PFSK-1 (cell line): ENCODE data around the gene SPC25.

Experiments used
- FOXP2 ChIP-seq: optimal IDR thresholded peaks from 2 replicates; pipeline ENCODE3; 2011; ENCODE audit warnings: borderline replicate concordance, control low read depth, inconsistent platforms; ENCODE audit not compliant: insufficient read depth; ENCODE audit errors: extremely low read length, extremely low read depth
- POLR2AphosphoS5 ChIP-seq: IDR thresholded peaks from 2 replicates; pipeline ENCODE4 v1.6.1; 2012; ENCODE audit warnings: low read depth, mild to moderate bottlenecking, control low read depth, low read length, moderate library complexity
- SIN3A ChIP-seq: IDR thresholded peaks from 2 replicates; pipeline ENCODE4 v1.6.1; 2012; ENCODE audit warnings: mild to moderate bottlenecking, low read length, moderate library complexity, borderline replicate concordance; ENCODE audit not compliant: insufficient read depth
- TAF1 ChIP-seq: IDR thresholded peaks from 2 replicates; pipeline ENCODE4 v1.6.1; 2012; ENCODE audit warnings: low read length, control low read depth, borderline replicate concordance; ENCODE audit not compliant: insufficient read depth
- TF ChIP-seq, protein P1 (sequence below), 2 experiments: IDR thresholded peaks; 2 replicates each; pipeline versions ENCODE4 v1.6.1 to v1.8.0; 2011 to 2012; ENCODE audit warnings: low read depth in 2 of 2, low read length in 2 of 2, control low read depth in 1 of 2, inconsistent platforms in 1 of 2, mild to moderate bottlenecking in 1 of 2, moderate library complexity in 1 of 2; ENCODE audit not compliant: insufficient read depth in 1 of 2

Gene SPC25

DNA sequence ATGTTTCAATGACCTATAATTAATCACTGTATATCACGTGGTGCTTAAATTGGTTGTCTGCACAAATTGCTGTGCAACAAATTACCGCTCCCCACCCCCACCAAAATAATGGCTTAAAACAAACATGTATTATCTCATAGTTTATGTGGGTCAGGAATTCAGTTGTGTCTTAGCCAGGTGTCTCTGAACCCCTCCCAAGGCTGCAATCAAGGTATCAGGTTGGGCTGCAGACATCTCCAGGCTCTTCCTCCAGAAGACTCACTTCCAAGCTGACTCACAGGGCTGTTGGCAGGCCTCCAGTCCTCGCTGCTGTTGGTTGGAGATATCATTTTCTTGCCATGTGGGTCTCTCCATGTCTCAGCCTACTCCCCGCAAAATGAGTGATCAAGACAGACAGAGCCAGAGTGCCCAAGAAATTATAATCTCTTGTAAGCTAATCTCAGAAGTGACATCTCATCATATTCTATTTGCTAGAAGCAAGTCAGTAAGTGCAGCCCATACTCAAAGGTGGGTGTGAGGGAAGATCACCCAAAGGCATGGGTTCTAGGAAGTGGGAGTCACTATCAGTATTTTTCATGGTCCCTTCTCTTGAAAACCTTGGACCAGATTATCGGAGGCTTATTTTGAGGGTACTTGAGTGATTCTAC lies 38.4 kb downstream of the SPC25 start:
- TF ChIP-seq SIN3A (no peak), TAF1 (no peak), POLR2AphosphoS5 (no peak), FOXP2 (no peak)
- TF ChIP-seq, protein P1, sequence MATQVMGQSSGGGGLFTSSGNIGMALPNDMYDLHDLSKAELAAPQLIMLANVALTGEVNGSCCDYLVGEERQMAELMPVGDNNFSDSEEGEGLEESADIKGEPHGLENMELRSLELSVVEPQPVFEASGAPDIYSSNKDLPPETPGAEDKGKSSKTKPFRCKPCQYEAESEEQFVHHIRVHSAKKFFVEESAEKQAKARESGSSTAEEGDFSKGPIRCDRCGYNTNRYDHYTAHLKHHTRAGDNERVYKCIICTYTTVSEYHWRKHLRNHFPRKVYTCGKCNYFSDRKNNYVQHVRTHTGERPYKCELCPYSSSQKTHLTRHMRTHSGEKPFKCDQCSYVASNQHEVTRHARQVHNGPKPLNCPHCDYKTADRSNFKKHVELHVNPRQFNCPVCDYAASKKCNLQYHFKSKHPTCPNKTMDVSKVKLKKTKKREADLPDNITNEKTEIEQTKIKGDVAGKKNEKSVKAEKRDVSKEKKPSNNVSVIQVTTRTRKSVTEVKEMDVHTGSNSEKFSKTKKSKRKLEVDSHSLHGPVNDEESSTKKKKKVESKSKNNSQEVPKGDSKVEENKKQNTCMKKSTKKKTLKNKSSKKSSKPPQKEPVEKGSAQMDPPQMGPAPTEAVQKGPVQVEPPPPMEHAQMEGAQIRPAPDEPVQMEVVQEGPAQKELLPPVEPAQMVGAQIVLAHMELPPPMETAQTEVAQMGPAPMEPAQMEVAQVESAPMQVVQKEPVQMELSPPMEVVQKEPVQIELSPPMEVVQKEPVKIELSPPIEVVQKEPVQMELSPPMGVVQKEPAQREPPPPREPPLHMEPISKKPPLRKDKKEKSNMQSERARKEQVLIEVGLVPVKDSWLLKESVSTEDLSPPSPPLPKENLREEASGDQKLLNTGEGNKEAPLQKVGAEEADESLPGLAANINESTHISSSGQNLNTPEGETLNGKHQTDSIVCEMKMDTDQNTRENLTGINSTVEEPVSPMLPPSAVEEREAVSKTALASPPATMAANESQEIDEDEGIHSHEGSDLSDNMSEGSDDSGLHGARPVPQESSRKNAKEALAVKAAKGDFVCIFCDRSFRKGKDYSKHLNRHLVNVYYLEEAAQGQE (IDR thresholded peaks at IDR 0.05; ENCODE audit: insufficient read depth in 1 of 2, low read depth in 2 of 2, low read length in 2 of 2), result no peak

DNA sequence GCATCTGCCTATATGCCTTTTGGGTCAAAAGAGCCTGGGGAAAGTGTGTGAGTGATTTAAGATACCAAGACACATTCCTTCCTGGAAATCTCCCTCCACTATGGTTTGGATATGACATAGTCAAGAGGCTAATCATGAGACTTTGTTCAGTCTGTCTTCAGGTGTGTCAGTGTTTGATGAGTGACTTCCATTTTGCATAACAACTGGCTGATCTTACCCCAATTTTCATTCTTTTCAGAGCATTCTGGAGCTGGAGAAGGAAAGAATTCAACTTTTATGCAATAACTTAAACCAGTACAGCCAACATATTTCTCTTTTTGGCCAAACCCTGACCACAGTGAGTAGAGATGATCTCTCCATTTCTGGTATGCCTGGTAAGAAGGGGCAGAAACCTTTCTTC lies 39.4 kb downstream of the SPC25 start:
- TF ChIP-seq POLR2AphosphoS5 (no peak), SIN3A (no peak), FOXP2 (no peak), TAF1 (no peak)
- TF ChIP-seq, protein P1 (IDR thresholded peaks at IDR 0.05; ENCODE audit: insufficient read depth in 1 of 2, low read depth in 2 of 2, low read length in 2 of 2), result no peak

DNA sequence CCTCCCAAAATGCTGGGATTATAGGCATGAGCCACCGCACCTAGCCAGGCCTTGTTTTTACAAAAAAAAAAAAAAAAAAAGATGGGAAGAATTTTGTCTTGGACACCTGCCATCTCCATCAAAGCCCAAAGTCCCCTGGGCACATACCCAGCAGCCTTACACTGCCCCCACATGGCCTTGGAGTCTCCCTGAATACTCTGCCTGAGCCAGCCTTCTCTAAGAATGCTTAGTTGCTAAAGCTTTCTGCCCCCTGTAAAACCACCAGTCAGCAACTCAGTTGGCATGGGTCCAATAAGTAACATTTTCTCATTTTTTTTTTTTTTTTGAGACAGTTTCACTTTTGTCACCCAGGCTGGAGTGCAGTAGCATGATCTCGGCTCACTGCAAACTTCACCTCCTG lies 40.6 kb downstream of the SPC25 start:
- no peak for TF ChIP-seq SIN3A
- no peak for TF ChIP-seq FOXP2
- TF ChIP-seq TAF1, result no peak
- TF ChIP-seq POLR2AphosphoS5, result no peak
- TF ChIP-seq, protein P1 (IDR thresholded peaks at IDR 0.05; ENCODE audit: insufficient read depth in 1 of 2, low read depth in 2 of 2, low read length in 2 of 2), result no peak

DNA sequence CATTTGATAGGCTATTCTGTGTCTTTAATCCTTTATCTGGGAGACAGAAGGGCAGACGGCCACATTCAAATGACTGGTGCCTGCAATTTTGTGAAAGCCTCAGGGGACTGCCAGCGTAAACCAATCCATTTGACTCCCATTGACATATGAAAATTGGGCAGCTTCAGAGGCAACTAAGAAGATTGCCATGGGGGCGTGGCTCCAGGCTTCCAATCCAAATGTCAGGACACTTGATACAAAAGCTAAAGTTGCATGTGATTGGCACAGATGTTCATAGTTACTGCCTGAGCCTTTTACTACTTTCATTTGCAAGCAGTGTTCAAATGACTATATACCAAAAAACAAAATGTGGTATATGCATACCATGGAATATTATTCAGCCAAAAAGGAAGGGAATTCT lies 42.0 kb downstream of the SPC25 start:
- no peak for TF ChIP-seq POLR2AphosphoS5
- TF ChIP-seq SIN3A, result no peak
- TF ChIP-seq, protein P1 (IDR thresholded peaks at IDR 0.05; ENCODE audit: insufficient read depth in 1 of 2, low read depth in 2 of 2, low read length in 2 of 2), result no peak
- TF ChIP-seq TAF1, result no peak
- TF ChIP-seq FOXP2, result no peak

DNA sequence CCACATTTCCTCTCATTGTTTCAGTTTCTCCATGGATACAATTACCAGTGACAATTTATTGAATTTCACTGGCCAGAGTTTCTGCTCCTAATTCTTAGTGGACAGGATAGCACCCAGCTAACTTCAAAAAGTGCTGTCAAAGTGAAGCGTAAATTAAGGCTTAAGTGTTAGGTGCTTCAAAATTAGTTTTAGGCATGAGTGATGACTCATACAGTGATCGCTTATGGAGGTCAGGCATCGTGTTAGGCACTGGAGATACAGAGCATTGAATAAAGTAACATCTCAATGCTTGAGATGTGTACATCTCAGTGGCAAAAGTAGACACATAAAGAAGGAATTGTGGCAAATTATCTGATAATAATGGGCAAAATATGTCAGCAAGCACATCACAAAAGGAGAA lies 47.0 kb downstream of the SPC25 start:
- TF ChIP-seq, protein P1 (IDR thresholded peaks at IDR 0.05; ENCODE audit: insufficient read depth in 1 of 2, low read depth in 2 of 2, low read length in 2 of 2), result no peak
- TF ChIP-seq FOXP2 (no peak), SIN3A (no peak), POLR2AphosphoS5 (no peak), TAF1 (no peak)
